Activated naive CD4-positive, alpha-beta T cell treated with anti-CD3 and anti-CD28 coated beads for 36 hours (primary cell): ENCODE data around the gene HNRNPA1. TPM values are rescaled to one million over a fixed set of nuclear protein-coding genes. Genes with fewer than 3 reads are reported as not detected.
"Not testable (repeated sequence)": the region's sequence is repeated elsewhere in the genome, so short reads cannot be mapped to it uniquely, and the experiment has no call there.

Experiments
- CTCF ChIA-PET: fragments of 350-600 bp; sonication (Branson Sonifier 250); formaldehyde crosslinking; loops from one replicate; lab custom pipeline; 2021; ENCODE audit warnings: antibody characterized with exemption; lab: Charles Lee
- DNase-seq: peaks from one replicate; pipeline ENCODE4 v3.0.0-alpha.2; 2020
- H3K27ac Mint-ChIP-seq: one replicate; pipeline ENCODE4 v1.8.0; 2021; ENCODE audit warnings: mild to moderate bottlenecking, mixed read lengths
- H3K27me3 Mint-ChIP-seq: one replicate; pipeline ENCODE4 v1.8.0; 2021; ENCODE audit warnings: low read depth, mixed read lengths
- H3K36me3 Mint-ChIP-seq: one replicate; pipeline ENCODE4 v1.8.0; 2021; ENCODE audit warnings: low read depth, mixed read lengths
- H3K4me1 Mint-ChIP-seq: one replicate; pipeline ENCODE4 v1.8.0; 2021; ENCODE audit warnings: low read depth, mixed read lengths
- H3K4me3 Mint-ChIP-seq: one replicate; pipeline ENCODE4 v1.8.0; 2021; ENCODE audit warnings: mild to moderate bottlenecking, moderate library complexity, mixed read lengths
- H3K9me3 Mint-ChIP-seq: one replicate; pipeline ENCODE4 v1.8.0; 2021; ENCODE audit warnings: mixed read lengths
- intact Hi-C: fragments of 100-400 bp; cut with micrococcal nuclease; formaldehyde crosslinking; loops from one replicate; pipeline ENCODE4 v1.15.1; 2023
- total RNA-seq, 2 experiments: library from RNA; stranded (reverse); gene quantifications; one replicate each; pipeline ENCODE4 v1.2.3, GENCODE V29; 2021

Gene HNRNPA1
- total RNA-seq, 2 experiments from 2014 or later: 2,231 to 2,234 TPM

DNA sequence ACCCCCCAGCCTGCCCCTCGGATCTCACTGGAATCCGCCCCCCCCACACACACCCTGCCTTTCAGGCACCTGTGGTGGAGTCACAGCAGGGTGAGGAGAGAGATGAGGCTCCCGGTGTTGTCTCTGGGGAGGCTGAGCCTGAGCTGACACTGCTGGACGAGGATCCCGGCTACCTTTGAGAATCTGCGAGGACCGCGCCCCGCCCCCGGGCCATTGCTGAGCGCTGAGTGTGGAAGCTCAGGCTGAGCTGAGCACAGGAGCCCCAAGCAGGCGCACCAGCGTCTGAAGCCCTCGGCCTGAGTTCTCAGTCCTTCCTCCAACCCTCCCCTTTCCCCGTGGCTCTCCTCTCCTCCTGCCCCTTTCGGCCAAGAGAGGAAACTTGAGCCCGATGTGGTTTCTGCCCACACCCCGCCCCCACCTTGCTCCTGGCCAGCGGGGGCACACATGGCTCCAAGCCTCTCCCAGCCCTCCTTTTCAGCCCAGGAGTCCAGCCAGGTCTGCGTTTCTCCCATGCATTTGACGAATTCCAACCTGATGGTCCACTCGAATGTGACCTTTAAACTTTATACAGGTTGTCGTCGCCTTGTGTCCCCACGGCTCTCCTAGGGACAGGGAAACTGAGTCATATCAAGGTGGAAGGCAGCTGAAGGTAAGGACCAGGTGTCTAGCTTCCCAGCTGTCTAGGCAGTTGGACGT lies 20.4 kb downstream of the HNRNPA1 start, which contains the start of gene NFE2:
NFE2 (minus strand) TSS at position 284 of the 696 bp plus-strand sequence. CDS start 5,767 bp downstream, outside the sequence.
- CTCF ChIA-PET: interaction anchor here (0.8 to 11.2 kb wide), 7 partner anchors 9 to 99 kb away, joined by 3 to 86 read pairs (median 5); partner anchors contain the start of gene COPZ1
- H3K27ac Mint-ChIP-seq: no peak within 1 kb of the TSS

DNA sequence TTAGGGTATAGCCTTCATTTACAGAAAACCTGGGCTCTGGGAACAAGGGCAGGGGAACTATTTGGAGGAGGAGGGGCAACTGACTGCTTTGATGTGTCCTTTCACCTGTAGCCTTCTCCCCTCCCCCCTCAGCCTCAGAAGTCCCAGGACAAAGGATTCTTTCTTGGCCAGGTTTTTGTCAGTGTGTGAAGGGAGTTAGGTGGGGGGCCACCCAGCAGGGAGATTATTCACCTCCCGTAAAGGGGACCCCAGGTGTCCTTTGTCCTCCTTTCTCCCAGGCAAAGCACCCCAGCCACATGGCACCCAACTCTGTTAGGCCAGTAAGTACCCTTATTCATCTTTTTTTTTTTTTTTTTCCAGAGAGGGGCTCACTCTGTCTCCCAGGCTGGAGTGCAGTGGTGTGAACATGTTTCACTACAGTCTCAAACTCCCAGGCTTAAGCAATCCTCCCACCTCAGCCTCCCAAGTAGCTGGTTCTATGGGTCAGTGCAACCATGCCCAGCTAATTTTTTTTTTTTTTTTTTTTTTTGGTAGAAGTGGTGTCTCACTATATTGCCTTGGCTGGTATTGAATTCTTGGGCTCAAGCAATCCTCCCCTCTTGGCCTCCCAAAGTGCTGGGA lies 21.0 kb downstream of the HNRNPA1 start:
- no peak for DNase-seq
- CTCF ChIA-PET: interaction anchor here (1.0 to 1.1 kb wide), 2 partner anchors 9 to 23 kb away, joined by 4 read pairs; partner anchors contain the start of gene COPZ1
- peaks cover 8% of the 10 kb centered on the region for H3K4me1 Mint-ChIP-seq
- peaks cover 51% of the 10 kb centered on the region for H3K27me3 Mint-ChIP-seq
- H3K9me3 Mint-ChIP-seq: no peaks in the 10 kb centered on the region
- no peaks in the 10 kb centered on the region for H3K36me3 Mint-ChIP-seq
- intact Hi-C loops: no loop called here
- H3K27ac Mint-ChIP-seq: no peak overlapping the region
- H3K4me3 Mint-ChIP-seq: no peak overlapping the region

More for the DNA sequence above, 20.4 kb downstream of the HNRNPA1 start, which contains the start of gene NFE2:
- Mint-ChIP-seq H3K4me1 (peaks cover 8% of the 10 kb centered on the region), H3K9me3 (no peaks in the 10 kb centered on the region), H3K4me3 (peak within 1 kb of the TSS; percentile 26), H3K27me3 (peaks cover 51% of the 10 kb centered on the region), H3K36me3 (no peaks in the 10 kb centered on the region)
- intact Hi-C loops: no loop called here
- peak; percentile 54 for DNase-seq

DNA sequence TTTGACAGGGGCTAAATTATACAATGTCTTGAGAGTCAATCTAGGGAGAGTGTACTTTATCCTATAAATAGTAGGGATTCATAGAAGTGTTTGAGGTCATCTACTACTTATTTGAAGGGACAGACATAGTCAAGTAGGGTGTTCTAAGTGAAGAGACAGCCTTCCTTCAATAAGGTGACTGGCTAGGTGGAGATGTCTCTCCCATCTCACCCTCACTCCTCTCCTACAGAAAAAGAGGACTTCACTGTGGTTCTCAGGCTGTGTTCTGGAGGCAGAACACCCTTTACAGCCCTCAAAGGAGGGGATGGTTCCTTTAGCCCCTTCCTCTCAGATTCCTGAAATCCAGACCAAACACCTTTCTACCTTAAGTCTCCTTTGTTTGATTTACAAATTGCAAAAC lies 23.1 kb downstream of the HNRNPA1 start:
- H3K9me3 Mint-ChIP-seq: no peaks in the 10 kb centered on the region
- intact Hi-C loops: no loop called here
- H3K27me3 Mint-ChIP-seq: peaks cover 54% of the 10 kb centered on the region
- DNase-seq: no peak
- peaks cover 12% of the 10 kb centered on the region for H3K4me1 Mint-ChIP-seq
- no peak overlapping the region for H3K4me3 Mint-ChIP-seq
- H3K27ac Mint-ChIP-seq: no peak overlapping the region
- CTCF ChIA-PET: no interaction called here
- no peaks in the 10 kb centered on the region for H3K36me3 Mint-ChIP-seq

- Mint-ChIP-seq H3K9me3 (no peaks in the 10 kb centered on the region), H3K27ac (no peak overlapping the region)
- intact Hi-C loops: no loop called here
Measured at GRCh38 chr12:54304187-54304810, 23.8 kb downstream of the HNRNPA1 start.

GRCh38 chr12:54306925-54307741 lies 26.6 kb downstream of the HNRNPA1 start:
- intact Hi-C loops: no loop called here
- H3K4me3 Mint-ChIP-seq: no peak overlapping the region
- no peak overlapping the region for H3K27ac Mint-ChIP-seq
- CTCF ChIA-PET: interaction anchor here (0.6 to 1.8 kb wide), 9 partner anchors 13 to 322 kb away, joined by 3 to 5 read pairs (median 4); partner anchors contain the start of genes COPZ1 and HOXC10
- no peaks in the 10 kb centered on the region for H3K36me3 Mint-ChIP-seq
- peaks cover 28% of the 10 kb centered on the region for H3K27me3 Mint-ChIP-seq
- peak; percentile 24 for DNase-seq
- peaks cover 4% of the 10 kb centered on the region for H3K4me1 Mint-ChIP-seq
- H3K9me3 Mint-ChIP-seq: no peaks in the 10 kb centered on the region

More at GRCh38 chr12:54304187-54304810, 23.8 kb downstream of the HNRNPA1 start:
- H3K36me3 Mint-ChIP-seq: no peaks in the 10 kb centered on the region
- H3K27me3 Mint-ChIP-seq: peaks cover 50% of the 10 kb centered on the region
- peaks cover 12% of the 10 kb centered on the region for H3K4me1 Mint-ChIP-seq
- H3K4me3 Mint-ChIP-seq: no peak overlapping the region
- DNase-seq: no peak
- CTCF ChIA-PET: interaction anchor here (1.1 kb wide), 1 partner anchor 21 kb away, joined by 3 read pairs; the partner anchor contains the start of gene COPZ1

DNA sequence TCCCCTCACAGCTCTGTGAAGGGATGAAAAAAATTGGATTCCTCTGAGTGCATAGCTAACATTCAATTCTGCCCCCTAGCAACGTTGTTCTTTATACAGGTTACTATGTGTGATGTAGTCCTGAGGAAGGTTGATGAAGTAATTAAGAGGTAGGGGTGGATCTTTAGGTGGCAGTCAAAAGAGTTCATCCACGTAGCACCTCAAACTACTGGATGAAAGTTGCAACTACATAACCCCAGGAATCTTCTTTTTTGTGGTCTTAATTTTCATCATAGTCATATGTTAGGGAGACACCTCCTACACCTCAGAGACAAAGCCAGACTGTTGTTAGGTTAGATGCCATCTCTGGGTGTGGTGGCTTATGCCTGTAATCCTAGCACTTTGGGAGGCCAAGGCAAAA lies 30.5 kb downstream of the HNRNPA1 start:
- H3K27ac Mint-ChIP-seq: no peak overlapping the region
- intact Hi-C loops: no loop called here
- H3K36me3 Mint-ChIP-seq: no peaks in the 10 kb centered on the region
- CTCF ChIA-PET: interaction anchor here (0.6 to 0.9 kb wide), 3 partner anchors 17 to 75 kb away, joined by 3 read pairs; no protein-coding TSS in a partner anchor
- no peaks in the 10 kb centered on the region for H3K9me3 Mint-ChIP-seq
- no peak for DNase-seq
- peaks cover 4% of the 10 kb centered on the region for H3K4me1 Mint-ChIP-seq
- peaks cover 5% of the 10 kb centered on the region for H3K27me3 Mint-ChIP-seq
- H3K4me3 Mint-ChIP-seq: no peak overlapping the region

DNA sequence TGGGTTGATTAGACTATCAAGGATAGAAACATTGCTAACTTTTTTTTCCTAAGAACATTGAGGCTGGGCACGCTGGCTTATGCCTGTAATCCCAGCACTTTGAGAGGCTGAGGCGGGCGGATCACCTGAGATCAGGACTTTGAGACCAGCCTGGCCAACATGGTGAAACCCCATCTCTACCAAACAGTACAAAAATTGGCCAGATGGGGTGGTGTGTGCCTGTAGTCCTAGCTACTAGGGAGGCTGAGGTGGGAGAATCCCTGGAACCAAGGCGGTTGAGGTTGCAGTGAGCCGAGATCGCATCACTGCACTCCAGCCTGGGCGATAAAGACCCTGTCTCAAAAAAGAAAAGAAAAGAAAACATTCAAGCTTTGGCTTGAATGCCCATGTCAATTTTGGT lies 31.8 kb downstream of the HNRNPA1 start:
- H3K4me3 Mint-ChIP-seq, H3K27ac Mint-ChIP-seq, H3K9me3 Mint-ChIP-seq, intact Hi-C loops, H3K4me1 Mint-ChIP-seq, H3K27me3 Mint-ChIP-seq, DNase-seq, H3K36me3 Mint-ChIP-seq: not testable (repeated sequence)
- CTCF ChIA-PET: interaction anchor here (0.8 to 1.2 kb wide), 2 partner anchors 22 to 60 kb away, joined by 3 to 4 read pairs; no protein-coding TSS in a partner anchor

GRCh38 chr12:54321363-54321762 lies 40.8 kb downstream of the HNRNPA1 start:
- CTCF ChIA-PET: interaction anchor here (0.8 to 2.3 kb wide), 4 partner anchors 11 to 58 kb away, joined by 3 to 7 read pairs (median 4); no protein-coding TSS in a partner anchor
- intact Hi-C loops: no loop called here
- no peak overlapping the region for H3K4me3 Mint-ChIP-seq
- peaks cover 4% of the 10 kb centered on the region for H3K36me3 Mint-ChIP-seq
- peaks cover 13% of the 10 kb centered on the region for H3K4me1 Mint-ChIP-seq
- H3K9me3 Mint-ChIP-seq: no peaks in the 10 kb centered on the region
- DNase-seq: no peak
- H3K27ac Mint-ChIP-seq: no peak overlapping the region
- H3K27me3 Mint-ChIP-seq: no peaks in the 10 kb centered on the region

DNA sequence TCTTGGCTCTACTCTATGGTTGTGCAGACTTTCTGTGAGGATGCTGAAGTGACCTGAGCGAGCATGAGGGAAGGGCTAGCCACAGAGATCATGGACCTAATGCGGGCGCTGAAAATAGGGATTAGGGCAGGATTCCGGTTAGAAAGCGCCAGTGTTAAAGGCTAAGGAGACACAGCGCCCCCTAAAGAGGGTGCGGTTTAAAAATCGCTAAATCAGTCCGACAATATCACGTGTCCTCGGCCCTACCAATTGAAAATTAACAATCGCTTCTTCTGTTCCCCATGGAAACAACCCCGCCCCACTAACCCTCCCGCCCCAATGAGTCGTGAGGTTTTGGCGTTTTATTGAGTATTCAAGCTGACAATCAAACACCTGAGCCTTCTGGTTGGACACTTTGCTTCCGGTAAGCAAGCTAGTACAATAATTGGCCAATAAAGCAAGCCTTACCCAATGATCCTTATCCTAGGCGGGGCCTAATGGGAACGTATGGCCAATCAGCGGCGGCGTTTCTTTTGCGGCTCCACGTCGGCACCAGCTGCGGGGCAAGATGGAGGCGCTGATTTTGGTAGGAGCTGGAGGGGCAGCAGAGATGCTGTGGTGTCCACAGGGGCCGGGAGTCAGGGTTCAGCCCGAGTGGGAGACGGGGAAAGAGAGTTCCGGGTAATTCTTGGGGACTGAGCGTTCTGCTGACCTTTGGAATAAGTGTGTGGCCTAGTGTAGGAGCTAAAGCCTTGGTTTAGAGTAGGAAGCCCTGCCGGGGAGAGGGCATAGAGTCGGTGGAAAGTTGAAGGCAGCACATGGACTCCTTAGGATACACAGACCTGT lies 44.3 kb downstream of the HNRNPA1 start, which contains the start of gene COPZ1:
COPZ1 (plus strand) TSS at position 515 of the 825 bp plus-strand sequence; CDS start at position 548, 33 bp downstream.
- intact Hi-C loops: loop anchor here (1.0 to 5.0 kb wide), 8 partner anchors 34 to 598 kb away; partner anchors contain the start of genes CALCOCO1, CBX5, GPR84 and HNRNPA1
- Mint-ChIP-seq H3K4me1 (peaks cover 44% of the 10 kb centered on the region), H3K27me3 (no peaks in the 10 kb centered on the region), H3K36me3 (peaks cover 4% of the 10 kb centered on the region), H3K4me3 (peak within 1 kb of the TSS; percentile 100), H3K27ac (peak within 1 kb of the TSS; percentile 93), H3K9me3 (no peaks in the 10 kb centered on the region)
- CTCF ChIA-PET: interaction anchor here (0.6 to 4.9 kb wide), 36 partner anchors 8 to 1118 kb away, joined by 3 to 45 read pairs (median 4); partner anchors contain the start of gene NFE2
- DNase-seq: peak; percentile 98

- DNase-seq, H3K27me3 Mint-ChIP-seq, H3K36me3 Mint-ChIP-seq, H3K9me3 Mint-ChIP-seq: not testable (repeated sequence)
- intact Hi-C loops: loop anchor here (1.0 to 5.0 kb wide), 4 partner anchors 45 to 598 kb away; partner anchors contain the start of genes CALCOCO1, CBX5 and HNRNPA1
- CTCF ChIA-PET: interaction anchor here (0.6 to 4.9 kb wide), 29 partner anchors 9 to 1658 kb away, joined by 3 to 45 read pairs (median 4); partner anchors contain the start of gene NFE2
- peaks cover 52% of the 10 kb centered on the region for H3K4me1 Mint-ChIP-seq
- peak overlapping the region; percentile 93 for H3K27ac Mint-ChIP-seq
- peak overlapping the region; percentile 100 for H3K4me3 Mint-ChIP-seq
Measured at GRCh38 chr12:54325442-54326109, 45.0 kb downstream of the HNRNPA1 start.
